ENCODE measurements around the gene MAGEA11.
A peak's percentile ranks its signal among the peaks of the same experiment; 100 is the strongest.
"Not testable (repeated sequence)": the region's sequence is repeated elsewhere in the genome, so short reads cannot be mapped to it uniquely, and the experiment has no call there.

The MAGEA11 gene

DNA sequence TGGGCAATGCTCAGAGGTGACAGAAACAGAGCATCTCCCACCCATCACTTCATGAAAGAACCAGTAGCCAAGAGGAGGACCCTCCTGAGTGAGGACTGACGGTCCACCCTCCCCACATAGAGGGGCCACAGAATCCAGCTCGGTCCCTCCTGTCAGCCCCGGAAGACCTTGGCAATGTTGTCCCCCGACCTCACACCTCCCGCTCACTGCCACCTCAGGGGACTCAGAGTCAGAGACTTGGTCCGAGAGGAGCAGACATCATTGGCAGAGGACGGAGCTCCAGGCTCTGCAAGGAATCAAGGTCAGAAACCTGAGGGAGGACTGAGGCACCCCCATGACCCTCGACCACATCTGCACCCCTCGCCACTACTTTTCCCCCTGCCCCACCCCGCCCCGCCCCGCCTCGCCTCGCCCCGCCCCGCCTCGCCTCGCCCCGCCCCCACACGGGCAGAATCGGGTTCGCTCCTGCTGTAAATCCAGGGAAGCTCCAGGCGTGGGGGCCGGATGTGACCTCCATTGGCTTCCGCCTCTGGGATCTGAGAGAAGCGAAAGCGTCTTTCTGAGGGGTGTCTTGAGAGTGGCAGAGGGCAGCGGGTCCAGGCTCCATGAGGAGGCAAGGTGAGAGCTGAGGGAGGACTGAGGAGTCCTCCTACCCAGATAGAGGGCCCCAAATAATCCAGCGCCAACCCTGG is at the start of gene MAGEA11:
TSS of gene MAGEA11 (plus strand) at position 516 of the 692 bp plus-strand sequence. CDS start 1,100 bp downstream, outside the sequence.
- intact Hi-C loops (cut with DNase I): no loop called here
- DNase-seq: peak in 1 of 10 donors; percentile 45

DNA sequence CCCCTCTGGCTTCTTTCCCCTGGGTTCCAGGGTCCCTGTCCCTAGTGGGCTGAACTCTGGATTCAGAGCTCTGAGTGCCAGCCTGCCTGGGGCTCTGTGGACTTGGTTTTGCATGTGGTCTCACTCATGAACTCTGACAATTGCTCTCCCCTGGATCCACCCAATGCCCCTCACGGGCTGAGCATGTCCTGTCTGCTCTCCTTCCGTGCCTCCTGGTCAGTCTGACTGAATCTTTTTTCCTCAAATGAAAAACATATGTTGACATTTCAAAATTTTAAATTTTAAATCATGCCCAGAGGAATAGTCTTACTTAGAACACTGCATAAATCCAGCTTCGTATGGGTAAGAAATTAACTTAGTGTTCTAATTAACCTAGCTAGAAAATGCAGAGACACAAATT is 36.8 kb upstream of the MAGEA11 start:
- intact Hi-C loops (cut with DNase I): not testable (repeated sequence)

GRCh38 chrX:149675554-149675953 is 36.3 kb upstream of the MAGEA11 start:
- intact Hi-C loops (cut with DNase I); DNase-seq: not testable (repeated sequence)

More for the DNA sequence above, 36.8 kb upstream of the MAGEA11 start:
- DNase-seq: not testable (repeated sequence)

DNA sequence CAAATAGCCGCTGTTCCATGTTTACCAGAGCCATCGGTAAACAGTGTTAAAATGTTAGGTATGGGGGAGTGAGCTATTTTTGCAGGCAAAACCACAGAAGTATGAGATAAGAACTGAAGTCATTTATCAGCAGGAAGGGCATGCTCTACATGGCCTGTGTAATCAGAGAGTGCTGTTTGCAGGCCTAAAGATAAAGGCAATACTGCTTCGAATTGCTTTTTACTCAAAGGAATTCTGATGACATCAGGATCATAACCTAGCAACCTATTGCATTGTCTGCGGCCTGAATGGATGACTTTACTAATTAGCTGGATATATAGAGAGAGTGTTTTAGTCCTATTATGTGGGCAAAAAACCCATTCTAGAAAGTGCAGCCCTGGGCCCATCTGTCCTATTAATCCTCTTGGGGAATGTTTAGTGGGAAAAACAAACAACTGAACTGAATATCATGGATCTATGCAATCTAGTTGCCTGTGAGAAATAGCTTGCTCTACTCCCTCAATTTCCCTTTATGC is 32.6 kb upstream of the MAGEA11 start:
- intact Hi-C loops (cut with DNase I); DNase-seq: not testable (repeated sequence)

DNA sequence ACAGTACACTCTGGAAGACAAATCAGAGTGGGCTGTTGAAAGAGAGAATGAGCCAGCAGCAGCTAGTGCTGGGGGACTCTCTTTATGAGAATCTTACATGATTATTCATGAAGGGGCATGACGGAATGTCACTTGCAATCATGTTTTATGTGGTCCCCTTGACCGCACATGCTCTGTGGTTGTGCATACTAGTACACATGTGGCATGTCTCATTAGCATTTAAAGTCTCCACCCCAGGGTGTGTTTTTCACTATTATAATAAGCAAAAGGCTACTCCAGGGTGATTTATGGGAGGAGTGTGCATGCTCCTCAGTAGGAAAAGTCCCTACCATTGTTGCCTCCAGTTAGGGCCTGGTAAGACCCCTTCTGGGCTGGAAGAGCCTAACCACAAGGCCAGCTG is 30.7 kb upstream of the MAGEA11 start:
- intact Hi-C loops (cut with DNase I): no loop called here

DNA sequence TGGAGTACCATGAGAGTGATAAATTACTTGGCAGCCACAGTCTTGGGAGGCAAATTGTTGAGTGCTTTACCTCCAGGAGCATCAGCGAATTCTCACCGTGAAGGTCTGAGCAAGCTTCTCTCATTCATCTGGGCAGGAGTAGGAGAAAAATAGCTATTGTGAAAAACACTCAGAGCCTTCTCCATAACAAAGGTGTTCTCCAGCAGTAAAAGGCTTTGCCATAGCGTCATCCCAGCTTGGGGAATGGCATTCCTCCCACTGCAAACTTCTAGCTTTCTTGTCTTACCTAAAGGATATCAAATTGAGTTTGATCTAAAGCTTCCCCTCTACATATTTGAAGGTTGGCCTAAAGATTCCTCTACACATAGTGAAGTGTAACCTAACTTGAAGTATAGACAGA is 29.8 kb upstream of the MAGEA11 start:
- intact Hi-C loops (cut with DNase I): no loop called here
- DNase-seq: no peak

More for the DNA sequence above, 30.7 kb upstream of the MAGEA11 start:
- no peak for DNase-seq

- intact Hi-C loops (cut with DNase I): no loop called here
Observed at GRCh38 chrX:149682956-149683947, 28.6 kb upstream of the MAGEA11 start.

GRCh38 chrX:149683966-149684730 is 27.7 kb upstream of the MAGEA11 start:
- intact Hi-C loops (cut with DNase I): no loop called here
- no peak for DNase-seq

More at GRCh38 chrX:149682956-149683947, 28.6 kb upstream of the MAGEA11 start:
- DNase-seq: no peak

DNA sequence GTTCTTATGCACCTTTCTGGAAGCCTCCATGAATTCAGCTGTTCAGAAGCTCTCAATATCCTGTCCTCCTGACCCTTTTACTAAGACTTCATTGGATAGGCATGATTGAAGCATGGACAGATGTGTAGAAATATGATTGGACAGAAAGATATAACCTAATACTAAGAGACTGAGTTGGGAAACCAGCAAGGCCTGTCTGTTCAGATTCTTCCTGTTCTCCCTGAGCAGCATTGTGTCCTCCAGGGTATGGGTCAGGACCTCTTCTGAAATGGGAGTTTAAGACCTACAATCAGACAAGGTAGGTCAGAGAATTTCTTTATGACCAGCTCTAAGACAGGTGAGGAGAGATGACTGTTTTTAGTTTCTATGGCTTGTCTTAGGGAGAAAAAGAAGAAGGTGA is 23.9 kb upstream of the MAGEA11 start:
- intact Hi-C loops (cut with DNase I): no loop called here
- DNase-seq: no peak

- intact Hi-C loops (cut with DNase I): no loop called here
- DNase-seq: no peak
Observed at GRCh38 chrX:149688552-149688951, 23.3 kb upstream of the MAGEA11 start.

- no peak for DNase-seq
- intact Hi-C loops (cut with DNase I): no loop called here
Observed at GRCh38 chrX:149691794-149692193, 20.1 kb upstream of the MAGEA11 start.

DNA sequence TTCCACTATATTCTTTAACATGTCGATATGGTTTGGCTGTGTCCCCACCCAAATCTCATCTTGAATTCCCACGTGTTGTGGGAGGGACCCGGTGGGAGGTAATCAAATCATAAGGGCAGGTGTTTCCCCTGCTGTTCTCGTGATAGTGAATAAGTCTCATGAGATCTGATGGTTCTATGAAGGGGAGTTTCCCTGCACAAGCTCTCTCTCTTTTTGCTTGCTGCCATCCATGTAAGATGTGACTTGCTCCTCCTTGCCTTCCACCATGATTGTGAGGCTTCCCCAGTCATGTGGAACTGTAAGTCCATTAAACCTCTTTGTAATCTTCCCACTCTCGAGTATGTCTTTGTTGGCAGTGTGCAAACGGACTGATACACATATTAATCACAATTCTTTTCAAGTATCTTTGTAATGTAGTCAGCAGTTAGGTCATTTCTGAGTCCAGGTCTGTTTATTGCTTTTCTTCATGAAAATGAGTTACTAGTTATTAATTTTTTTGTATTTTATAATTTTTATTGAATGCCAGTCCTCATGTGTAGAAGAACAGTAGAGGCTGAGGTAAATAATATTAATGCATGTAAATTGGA is 19.1 kb upstream of the MAGEA11 start:
- DNase-seq; intact Hi-C loops (cut with DNase I): not testable (repeated sequence)

GRCh38 chrX:149699761-149700160 is 12.1 kb upstream of the MAGEA11 start:
- no peak for DNase-seq
- intact Hi-C loops (cut with DNase I): no loop called here

GRCh38 chrX:149704664-149705063 is 7.2 kb upstream of the MAGEA11 start:
- intact Hi-C loops (cut with DNase I): no loop called here
- DNase-seq: no peak

DNA sequence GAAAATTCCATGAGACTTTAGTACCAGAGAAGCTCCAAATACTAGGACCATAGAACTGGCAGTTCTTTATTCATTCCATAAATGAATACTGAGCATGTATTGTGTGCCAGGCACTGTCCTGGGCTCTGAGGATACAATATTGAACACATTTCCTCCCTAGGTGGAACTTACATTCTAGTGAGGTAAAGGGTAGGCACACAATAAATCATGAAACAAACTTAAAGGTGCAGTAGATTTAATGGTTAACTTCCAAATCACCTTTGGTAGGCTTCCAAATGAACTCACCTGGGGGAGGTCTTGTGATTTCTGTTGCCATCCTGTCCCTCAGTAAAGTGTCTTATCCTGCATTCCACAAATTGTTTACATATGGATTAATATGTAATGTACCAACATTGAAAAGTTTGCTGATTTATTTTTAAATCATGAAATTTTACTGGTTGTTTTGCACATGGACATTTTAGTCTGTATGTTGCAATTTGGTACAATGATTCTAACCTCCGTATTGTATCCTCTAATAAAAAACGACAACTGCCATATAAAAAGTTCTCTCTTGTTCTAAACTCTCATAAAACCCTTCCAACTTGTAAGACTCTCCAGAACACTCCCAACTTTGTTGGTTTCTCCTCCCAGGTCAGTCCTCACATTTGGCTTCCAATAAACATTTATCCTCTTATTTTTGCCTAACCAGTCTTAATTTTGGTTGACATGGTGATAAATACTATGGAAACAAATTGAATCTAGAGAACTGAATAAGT is 4.5 kb upstream of the MAGEA11 start:
- intact Hi-C loops (cut with DNase I): no loop called here
- DNase-seq: no peak

GRCh38 chrX:149712831-149713230 is 971 bp downstream of the MAGEA11 start:
- DNase-seq: no peak
- intact Hi-C loops (cut with DNase I): no loop called here

- intact Hi-C loops (cut with DNase I): no loop called here
- DNase-seq: no peak
Observed at GRCh38 chrX:149713279-149714050, 1.6 kb downstream of the MAGEA11 start.

DNA sequence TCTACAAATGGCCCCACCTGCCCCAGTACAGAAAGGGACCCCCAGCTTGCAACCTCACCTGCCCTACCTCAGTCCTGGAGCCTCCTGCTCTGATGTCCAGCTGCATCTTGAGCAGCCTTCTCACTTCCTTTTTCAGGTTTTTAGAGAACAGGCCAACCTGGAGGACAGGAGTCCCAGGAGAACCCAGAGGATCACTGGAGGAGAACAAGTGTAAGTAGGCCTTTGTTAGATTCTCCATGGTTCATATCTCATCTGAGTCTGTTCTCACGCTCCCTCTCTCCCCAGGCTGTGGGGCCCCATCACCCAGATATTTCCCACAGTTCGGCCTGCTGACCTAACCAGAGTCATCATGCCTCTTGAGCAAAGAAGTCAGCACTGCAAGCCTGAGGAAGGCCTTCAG is 3.6 kb downstream of the MAGEA11 start:
- intact Hi-C loops (cut with DNase I): no loop called here
- DNase-seq: no peak

- no peak for DNase-seq
- intact Hi-C loops (cut with DNase I): no loop called here
Observed at GRCh38 chrX:149716632-149717031, 4.8 kb downstream of the MAGEA11 start.

Measured in posterior cingulate gyrus (tissue), 11 donors.